Astrocyte of the spinal cord (primary cell): ENCODE results near the gene PPP2R3B.

ENCODE experiments used
- DNase-seq: peaks from one replicate; pipeline ENCODE4 v3.0.0; 2011; ENCODE audit warnings: low read depth, low spot score
- H3K4me3 ChIP-seq: 2 replicates; pipeline ENCODE4 v1.5.1; 2011; ENCODE audit warnings: low read depth, mild to moderate bottlenecking, low read length, moderate library complexity
- CTCF ChIP-seq: IDR thresholded peaks from 2 replicates; pipeline ENCODE4 v1.5.1; 2012; ENCODE audit warnings: low read depth, mild to moderate bottlenecking, low read length, inconsistent platforms
- in situ Hi-C: cut with HindIII; loops from 2 replicates; pipeline ENCODE4 v1.10.0; 2017; ENCODE audit warnings: low sequenced_read_pairs

Gene PPP2R3B

GRCh38 chrX:302975-303374 lies 83.7 kb downstream of the PPP2R3B start:
- no peak overlapping the region for H3K4me3 ChIP-seq
- DNase-seq = no peak
- TF ChIP-seq CTCF = no peak
- in situ Hi-C loops = no loop called here

- in situ Hi-C loops = no loop called here
Observed at GRCh38 chrX:300334-300733, 86.4 kb downstream of the PPP2R3B start.

GRCh38 chrX:298993-299392 lies 87.7 kb downstream of the PPP2R3B start:
- TF ChIP-seq CTCF = no peak
- no peak for DNase-seq
- in situ Hi-C loops = no loop called here
- no peak overlapping the region for H3K4me3 ChIP-seq

More at GRCh38 chrX:300334-300733, 86.4 kb downstream of the PPP2R3B start:
- no peak for TF ChIP-seq CTCF
- DNase-seq = no peak
- no peak overlapping the region for H3K4me3 ChIP-seq

DNA sequence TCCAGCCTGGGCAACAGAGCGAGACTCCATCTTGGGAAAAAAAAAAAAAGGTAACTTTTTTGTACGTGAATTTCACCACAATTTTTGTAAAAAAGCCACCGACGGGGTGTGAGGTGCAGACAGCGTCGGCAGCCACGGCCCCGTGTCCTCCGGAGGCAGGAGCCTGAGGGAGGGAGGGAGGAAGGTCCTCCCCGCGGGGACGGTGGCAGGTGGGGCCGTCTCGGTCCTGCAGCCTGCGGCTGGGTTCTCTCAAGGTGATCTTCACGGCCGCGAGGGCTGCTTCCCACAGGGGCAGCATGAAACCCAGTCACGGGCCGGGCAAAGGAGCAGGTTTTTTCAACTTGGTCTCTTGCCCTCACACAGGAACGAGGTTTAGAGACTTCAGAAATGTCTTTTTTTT lies 91.6 kb downstream of the PPP2R3B start:
- no peak for DNase-seq
- H3K4me3 ChIP-seq = no peak overlapping the region
- TF ChIP-seq CTCF = no peak
- in situ Hi-C loops = no loop called here

DNA sequence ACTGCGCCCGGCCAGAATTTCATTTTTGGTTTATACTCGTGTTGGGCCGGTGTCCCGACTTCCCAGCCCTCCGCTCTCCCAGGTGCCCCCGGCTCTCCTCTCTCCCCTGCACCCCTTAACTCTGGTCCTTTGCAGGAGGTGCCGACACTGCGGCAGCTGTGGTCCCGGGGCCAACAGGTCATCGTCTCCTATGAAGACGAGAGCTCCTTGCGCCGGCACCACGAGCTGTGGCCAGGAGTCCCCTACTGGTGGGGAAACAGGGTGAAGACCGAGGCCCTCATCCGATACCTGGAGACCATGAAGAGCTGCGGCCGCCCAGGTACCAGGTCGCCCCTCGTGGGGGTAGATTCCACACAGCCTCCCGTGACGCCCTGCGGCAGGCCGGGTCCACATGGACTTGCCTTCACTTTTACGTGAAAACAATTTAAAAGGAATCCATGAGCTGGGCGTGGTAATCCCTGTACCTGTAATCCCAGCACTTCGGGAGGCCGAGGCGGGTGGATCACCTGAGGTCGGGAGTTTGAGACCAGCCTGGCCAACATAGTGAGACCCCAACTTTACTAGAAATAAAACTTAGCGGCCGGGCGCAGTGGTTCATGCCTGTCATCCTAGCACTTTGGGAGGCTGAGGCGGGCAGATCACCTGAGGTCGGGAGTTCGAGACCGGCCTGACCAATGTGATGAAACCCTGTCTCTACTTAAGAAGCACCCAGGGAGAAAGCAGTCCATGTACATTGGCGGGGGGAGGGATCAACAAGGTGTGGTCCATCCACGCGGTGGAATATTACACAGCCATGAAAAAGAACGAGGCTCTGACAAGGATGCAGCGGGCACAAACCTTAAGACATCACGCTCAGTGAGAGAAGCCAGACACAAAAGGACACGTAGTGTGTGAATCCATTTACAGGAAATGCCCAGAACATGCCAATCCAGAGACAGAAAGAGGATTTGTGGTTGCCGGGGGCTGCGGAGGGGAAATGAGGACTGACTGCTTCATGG lies 93.5 kb downstream of the PPP2R3B start:
- in situ Hi-C loops = no loop called here
- no peak for DNase-seq
- no peak for TF ChIP-seq CTCF
- no peak overlapping the region for H3K4me3 ChIP-seq

GRCh38 chrX:291411-291901 lies 95.3 kb downstream of the PPP2R3B start:
- no peak for TF ChIP-seq CTCF
- no peak overlapping the region for H3K4me3 ChIP-seq
- no peak for DNase-seq
- in situ Hi-C loops = no loop called here
